Left cardiac atrium (tissue), 4 donors: Measurements from ENCODE around the gene PNLIP. TPM values are rescaled to one million over a fixed set of nuclear protein-coding genes. Genes with fewer than 3 reads are reported as not detected.

Experiments
- ATAC-seq, 2 donors: fragments of 200-7000 bp; cut with Tn5 transposase; one replicate each; pipeline ENCODE4 v1.9.1; 2020; ENCODE audit warnings: mild to moderate bottlenecking in 2 of 2, moderate library complexity in 2 of 2
- DNase-seq: peaks from one replicate; pipeline ENCODE4 v3.0.0-alpha.2; 2020
- intact Hi-C, 2 donors: fragments of 100-400 bp; cut with DNase I; formaldehyde crosslinking; loops; one replicate each; pipeline versions ENCODE4 v1.14.1 to v1.15.1; 2022 to 2023
- total RNA-seq, 2 donors: library from RNA; stranded (reverse); fragmentation: NEBNext Ultra II Directional; extraction: Animal tissue kit (Norgen Biotek cat#: 25700); gene quantifications; one replicate each; pipeline ENCODE4 v1.2.1, GENCODE V29; 2021
- donor health status: DM: no; HTN: yes; CAD: no.
- donor health status: DM: no; HTN: yes; CAD: no; lungs with severe emphysema.
- donor health status: DM: yes; HTN: yes; CAD: no.
- donor health status: Dilated cardiomyopathy.

PNLIP gene
- total RNA-seq, 2 donors from 2014 or later, result not detected

GRCh38 chr10:116565534-116565933, 19.8 kb downstream of the PNLIP start:
- intact Hi-C loops, result no loop called here
- no peak for DNase-seq
- ATAC-seq, result no peak

- intact Hi-C loops, result no loop called here
- no peak for ATAC-seq
- no peak for DNase-seq
Observed at GRCh38 chr10:116566932-116567331, 21.2 kb downstream of the PNLIP start.

- no peak for ATAC-seq
- DNase-seq, result no peak
- intact Hi-C loops, result no loop called here
Observed at GRCh38 chr10:116567335-116567734, 21.6 kb downstream of the PNLIP start.

- intact Hi-C loops, result no loop called here
- DNase-seq (no peak), ATAC-seq (no peak)
Observed at GRCh38 chr10:116574797-116575196, 29.1 kb downstream of the PNLIP start.

GRCh38 chr10:116587878-116588591, 42.3 kb downstream of the PNLIP start:
- no peak for DNase-seq
- intact Hi-C loops, result no loop called here
- ATAC-seq, result no peak

- intact Hi-C loops, result no loop called here
- DNase-seq (no peak), ATAC-seq (no peak)
Observed at GRCh38 chr10:116588995-116589394, 43.3 kb downstream of the PNLIP start.

GRCh38 chr10:116589926-116590325, 44.2 kb downstream of the PNLIP start:
- DNase-seq (no peak), ATAC-seq (no peak)
- intact Hi-C loops, result no loop called here

- ATAC-seq, result no peak
- intact Hi-C loops, result no loop called here
- DNase-seq, result no peak
Observed at GRCh38 chr10:116590590-116591444, 45.1 kb downstream of the PNLIP start, which contains the start of gene PNLIPRP1. PNLIPRP1 (plus strand) TSS chr10:116590959; CDS start chr10:116591130, 171 bp downstream.

- no peak for DNase-seq
- intact Hi-C loops, result no loop called here
- no peak for ATAC-seq
Observed at GRCh38 chr10:116593139-116593740, 47.5 kb downstream of the PNLIP start.

GRCh38 chr10:116594525-116595035, 48.8 kb downstream of the PNLIP start:
- ATAC-seq (no peak), DNase-seq (no peak)
- intact Hi-C loops, result no loop called here

- no peak for ATAC-seq
- no peak for DNase-seq
- intact Hi-C loops, result no loop called here
Observed at GRCh38 chr10:116596062-116596461, 50.3 kb downstream of the PNLIP start.

- intact Hi-C loops, result no loop called here
- no peak for DNase-seq
- ATAC-seq, result no peak
Observed at GRCh38 chr10:116597543-116597942, 51.8 kb downstream of the PNLIP start.

- no peak for DNase-seq
- no peak for ATAC-seq
- intact Hi-C loops, result no loop called here
Observed at GRCh38 chr10:116598329-116598728, 52.6 kb downstream of the PNLIP start.

GRCh38 chr10:116599991-116600390, 54.3 kb downstream of the PNLIP start:
- DNase-seq, result no peak
- no peak for ATAC-seq
- intact Hi-C loops, result no loop called here

GRCh38 chr10:116602648-116603400, 57.1 kb downstream of the PNLIP start:
- DNase-seq (no peak), ATAC-seq (no peak)
- intact Hi-C loops, result no loop called here

- intact Hi-C loops, result no loop called here
- ATAC-seq (no peak), DNase-seq (no peak)
Observed at GRCh38 chr10:116606061-116606483, 60.3 kb downstream of the PNLIP start.

- DNase-seq (no peak), ATAC-seq (no peak)
- intact Hi-C loops, result no loop called here
Observed at GRCh38 chr10:116607336-116607735, 61.6 kb downstream of the PNLIP start.

GRCh38 chr10:116608686-116609594, 63.2 kb downstream of the PNLIP start:
- intact Hi-C loops, result no loop called here
- ATAC-seq (peak in 1 of 2 donors; percentile 34), DNase-seq (no peak)
